ENCODE results near the gene B3GALT6. TPM values are rescaled to one million over a fixed set of nuclear protein-coding genes. Genes with fewer than 3 reads are reported as not detected.

Gene B3GALT6
- total and polyA plus RNA-seq, 8 donors, result 6.2 to 13.4 (median 8.8) TPM

- Histone ChIP-seq H3K4me1 (no peaks in the 10 kb centered on the region), H3K9me3 (no peaks in the 10 kb centered on the region), H3K4me3 (peak within 1 kb of the TSS in 1 of 4 donors; percentile 21), H3K27ac (no peak within 1 kb of the TSS), H3K27me3 (no peaks in the 10 kb centered on the region), H3K36me3 (no peaks in the 10 kb centered on the region)
- DNase-seq, result peak in 3 of 6 donors; percentile 55 to 77 (median 69)
- intact Hi-C loops (cut with DNase I), result no loop called here
- peak; percentile 23 to 75 (median 50) for ATAC-seq
- FAIRE-seq, result no peak
- 3 to 5% methylated on average over 35 to 49 of the region's 49 CpGs for WGBS, 2 donors
- no peak for TF ChIP-seq CTCF (IDR thresholded peaks at IDR 0.05)
Observed at GRCh38 chr1:1206376-1206965, 25.6 kb upstream of the B3GALT6 start, which contains the start of gene TNFRSF18. Gene TNFRSF18 (minus strand): TSS chr1:1206592. CDS start chr1:1206571, 21 bp downstream.

GRCh38 chr1:1206966-1207531 is 25.0 kb upstream of the B3GALT6 start:
- no peak for TF ChIP-seq CTCF (IDR thresholded peaks at IDR 0.05)
- ATAC-seq, result no peak
- H3K4me3 ChIP-seq, result no peak overlapping the region
- DNase-seq, result peak in 3 of 6 donors; percentile 22 to 67 (median 56)
- no peak overlapping the region for H3K27ac ChIP-seq
- H3K36me3 ChIP-seq, result no peaks in the 10 kb centered on the region
- H3K9me3 ChIP-seq, result no peaks in the 10 kb centered on the region
- H3K4me1 ChIP-seq, result no peaks in the 10 kb centered on the region
- FAIRE-seq, result no peak
- 39 to 40% methylated on average over 19 of the region's 19 CpGs for WGBS, 2 donors
- H3K27me3 ChIP-seq, result no peaks in the 10 kb centered on the region
- intact Hi-C loops (cut with DNase I), result no loop called here

- peak in 3 of 6 donors; percentile 11 to 44 (median 22) for DNase-seq
- no peak for FAIRE-seq
- TF ChIP-seq CTCF (IDR thresholded peaks at IDR 0.05), result no peak
- no peak overlapping the region for H3K4me3 ChIP-seq
- H3K36me3 ChIP-seq, result no peaks in the 10 kb centered on the region
- no peak overlapping the region for H3K27ac ChIP-seq
- no peaks in the 10 kb centered on the region for H3K9me3 ChIP-seq
- H3K27me3 ChIP-seq, result no peaks in the 10 kb centered on the region
- intact Hi-C loops (cut with DNase I), result no loop called here
- 69 to 74% methylated on average over 11 of the region's 11 CpGs for WGBS, 2 donors
- no peak for ATAC-seq
- H3K4me1 ChIP-seq, result no peaks in the 10 kb centered on the region
Observed at GRCh38 chr1:1207571-1207892, 24.5 kb upstream of the B3GALT6 start.

- no peaks in the 10 kb centered on the region for H3K27me3 ChIP-seq
- ATAC-seq, result no peak
- FAIRE-seq, result no peak
- intact Hi-C loops (cut with DNase I), result no loop called here
- WGBS, 2 donors, result 69 to 73% methylated on average over 35 to 38 of the region's 38 CpGs
- TF ChIP-seq CTCF (IDR thresholded peaks at IDR 0.05), result no peak
- no peaks in the 10 kb centered on the region for H3K9me3 ChIP-seq
- DNase-seq, result peak in 3 of 6 donors; percentile 23 to 61 (median 58)
- no peak overlapping the region for H3K4me3 ChIP-seq
- H3K36me3 ChIP-seq, result no peaks in the 10 kb centered on the region
- H3K27ac ChIP-seq, result no peak overlapping the region
- no peaks in the 10 kb centered on the region for H3K4me1 ChIP-seq
Observed at GRCh38 chr1:1208713-1209433, 23.2 kb upstream of the B3GALT6 start.

Measured in pancreas (tissue), 10 donors.